Immature natural killer cell (primary cell): ENCODE measurements around the gene LY6G6C. TPM values are rescaled to one million over a fixed set of nuclear protein-coding genes. Genes with fewer than 3 reads are reported as not detected.

ENCODE experiments used
- DNase-seq, 3 donors: peaks; one replicate each; pipeline ENCODE4 v3.0.0; 2022; ENCODE audit warnings: mixed read lengths in 1 of 3
- H3K27ac Mint-ChIP-seq, 6 donors: one replicate each; pipeline ENCODE4 v1.8.0; 2020; ENCODE audit warnings: mixed read lengths in 6 of 6, mild to moderate bottlenecking in 5 of 6, inconsistent platforms in 4 of 6, moderate library complexity in 3 of 6
- H3K27me3 Mint-ChIP-seq, 3 donors: one replicate each; pipeline ENCODE4 v1.8.0; 2020 to 2021; ENCODE audit warnings: low read depth in 3 of 3, mild to moderate bottlenecking in 3 of 3, mixed read lengths in 3 of 3, moderate library complexity in 3 of 3, inconsistent platforms in 1 of 3
- H3K36me3 Mint-ChIP-seq, 3 donors: one replicate each; pipeline ENCODE4 v1.8.0; 2020; ENCODE audit warnings: mixed read lengths in 3 of 3, inconsistent platforms in 2 of 3, mild to moderate bottlenecking in 2 of 3
- H3K4me1 Mint-ChIP-seq, 2 donors: one replicate each; pipeline ENCODE4 v1.8.0; 2020; ENCODE audit warnings: inconsistent platforms in 2 of 2, mild to moderate bottlenecking in 2 of 2, mixed read lengths in 2 of 2, moderate library complexity in 1 of 2
- H3K4me3 Mint-ChIP-seq, 5 donors: one replicate each; pipeline ENCODE4 v1.8.0; 2020; ENCODE audit warnings: mild to moderate bottlenecking in 5 of 5, mixed read lengths in 5 of 5, inconsistent platforms in 3 of 5, moderate library complexity in 3 of 5
- H3K9me3 Mint-ChIP-seq, 6 donors: one replicate each; pipeline ENCODE4 v1.8.0; 2020; ENCODE audit warnings: mild to moderate bottlenecking in 6 of 6, mixed read lengths in 6 of 6, inconsistent platforms in 4 of 6, moderate library complexity in 3 of 6
- polyA plus RNA-seq, 3 donors: library from polyadenylated mRNA; unstranded; fragments of 300-500 nt; fragmentation: Illumina TruSeq; gene quantifications; one replicate each; pipeline ENCODE4 v1.2.3, GENCODE V29; 2021

The LY6G6C gene
- polyA plus RNA-seq, 3 donors from 2014 or later = not detected

DNA sequence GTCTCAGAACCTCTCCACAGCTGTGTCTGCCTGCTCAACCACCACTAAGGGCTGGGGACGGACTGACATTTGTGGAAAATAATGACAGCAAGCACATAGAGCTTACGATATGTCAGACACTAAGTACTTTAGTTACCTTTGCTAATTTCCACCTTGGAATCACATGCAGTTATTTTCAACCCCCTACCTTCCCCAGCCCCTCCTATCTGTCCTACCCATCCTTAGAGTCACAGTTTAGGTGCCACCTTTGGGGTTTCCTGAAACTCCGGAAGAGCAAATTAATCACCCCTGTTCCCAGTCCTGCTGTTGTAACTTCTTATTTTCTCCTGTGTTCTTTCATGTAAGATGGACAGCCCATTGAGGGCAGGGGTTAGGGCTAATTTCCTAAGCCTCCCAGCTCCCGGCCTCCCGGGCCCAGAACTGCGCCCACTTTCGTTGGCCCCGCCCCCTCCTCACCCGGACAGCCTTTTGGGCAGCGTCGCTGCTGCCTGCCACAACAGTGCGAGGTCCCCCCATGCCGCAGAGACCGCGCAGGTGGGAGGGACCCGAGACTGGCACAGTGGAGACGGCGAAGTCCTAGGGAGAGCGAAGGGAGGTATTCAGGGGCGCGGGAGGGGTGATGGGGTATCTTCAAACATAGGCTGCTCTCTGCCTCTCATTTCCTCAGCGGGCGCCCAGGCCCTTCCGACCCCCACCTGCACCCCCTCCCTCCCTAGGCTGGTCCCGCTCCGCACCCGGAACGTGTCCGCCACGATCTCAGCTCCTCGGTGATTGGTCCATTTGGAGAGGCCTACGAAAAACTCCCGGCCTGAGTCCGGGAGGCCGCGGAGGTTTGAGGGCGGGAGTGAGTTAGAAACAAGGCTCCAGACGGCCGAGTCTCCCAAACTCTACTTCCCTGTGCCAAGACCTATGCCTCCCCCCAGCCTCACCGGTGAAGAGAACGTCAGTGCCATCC, 6.4 kb upstream of the LY6G6C start:
- Mint-ChIP-seq H3K9me3 (no peaks in the 10 kb centered on the region), H3K4me3 (peak overlapping the region; percentile 97 to 99 (median 99)), H3K36me3 (peaks cover 4 to 37% (median 17%) of the 10 kb centered on the region in 3 donors), H3K4me1 (peaks cover 71 to 72% of the 10 kb centered on the region in 2 donors), H3K27ac (peak overlapping the region; percentile 74 to 86 (median 84)), H3K27me3 (peaks cover 0 to 6% (median 2%) of the 10 kb centered on the region in 3 donors)
- peak in 2 of 3 donors; percentile 19 to 29 for DNase-seq

DNA sequence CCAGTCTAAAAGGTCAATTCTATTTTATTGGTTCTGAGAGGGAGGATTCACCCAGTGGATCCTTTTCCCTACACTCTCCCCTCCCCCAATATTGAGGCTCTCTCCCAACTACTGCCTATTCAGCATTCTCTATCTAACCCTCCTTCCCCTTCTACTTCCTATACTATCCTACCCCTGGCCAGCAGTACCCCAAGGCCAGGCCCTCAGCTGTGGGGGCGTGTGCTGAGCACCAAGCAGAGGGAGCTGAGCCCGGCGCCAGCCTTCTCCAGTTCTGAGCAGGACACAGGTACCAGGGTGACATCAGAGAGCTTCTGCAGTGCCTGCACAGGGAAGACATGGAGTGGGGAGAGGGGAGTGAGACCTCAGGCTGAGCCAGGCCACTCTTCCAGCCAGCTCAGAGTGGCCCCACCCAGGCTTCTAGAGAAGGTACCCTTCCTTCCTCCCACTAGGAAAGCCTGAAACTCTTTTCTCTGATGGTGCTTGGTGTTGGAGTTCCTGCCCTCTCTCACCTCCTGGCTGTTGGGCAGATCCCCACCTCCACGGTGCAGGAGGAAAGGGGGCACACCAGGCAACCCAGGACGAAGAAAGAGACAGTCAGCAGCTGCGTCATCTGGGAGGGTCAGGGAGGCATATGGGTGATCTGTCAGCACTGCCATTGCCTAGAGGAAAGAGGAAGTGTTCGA, 5.6 kb upstream of the LY6G6C start:
- peak overlapping the region; percentile 74 to 86 (median 84) for H3K27ac Mint-ChIP-seq
- H3K4me3 Mint-ChIP-seq = peak overlapping the region; percentile 61 to 80 (median 71)
- H3K27me3 Mint-ChIP-seq = peaks cover 0 to 6% (median 2%) of the 10 kb centered on the region in 3 donors
- H3K9me3 Mint-ChIP-seq = no peaks in the 10 kb centered on the region
- peaks cover 3 to 35% (median 17%) of the 10 kb centered on the region in 3 donors for H3K36me3 Mint-ChIP-seq
- peaks cover 68 to 73% of the 10 kb centered on the region in 2 donors for H3K4me1 Mint-ChIP-seq
- DNase-seq = no peak

DNA sequence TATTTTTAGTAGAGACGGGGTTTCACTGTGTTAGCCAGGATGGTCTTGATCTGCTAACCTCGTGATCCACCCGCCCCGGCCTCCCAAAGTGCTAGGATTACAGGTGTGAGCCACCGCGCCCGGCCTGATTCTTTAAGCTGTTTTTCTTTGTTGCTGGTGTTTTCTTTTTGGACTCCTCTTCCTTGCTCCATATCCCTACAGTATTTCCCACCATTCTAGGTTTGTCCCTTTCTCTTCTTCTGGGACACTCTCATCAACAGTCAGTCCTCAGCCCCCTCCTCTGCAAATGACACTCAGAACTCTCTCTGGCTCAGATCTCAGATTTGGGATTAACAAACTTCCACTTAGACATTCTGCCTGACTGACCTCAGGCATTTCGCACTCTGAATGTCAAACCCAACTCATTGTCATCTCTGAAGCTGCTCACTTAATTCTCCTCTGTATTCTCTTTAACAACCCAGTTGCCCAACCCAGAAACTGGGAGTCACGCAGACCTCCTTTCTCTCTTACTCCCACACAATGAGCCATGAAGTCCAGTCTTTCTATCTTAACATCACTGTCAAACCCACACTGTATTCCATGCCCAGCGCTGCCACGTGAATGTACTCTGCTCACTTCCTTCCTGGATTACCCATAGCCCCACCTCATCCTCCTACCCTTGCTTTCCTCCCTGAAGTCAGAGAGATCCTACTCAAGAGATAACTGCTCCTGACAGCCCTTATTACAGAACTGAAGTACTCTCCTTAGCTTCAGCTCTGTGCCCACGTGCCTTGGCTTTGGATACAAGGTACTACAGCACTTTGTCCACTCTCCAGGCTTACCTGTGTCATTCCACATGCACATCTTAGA, 4.2 kb upstream of the LY6G6C start:
- H3K4me3 Mint-ChIP-seq = no peak overlapping the region
- H3K9me3 Mint-ChIP-seq = no peaks in the 10 kb centered on the region
- peaks cover 0 to 6% (median 2%) of the 10 kb centered on the region in 3 donors for H3K27me3 Mint-ChIP-seq
- H3K36me3 Mint-ChIP-seq = peaks cover 0 to 22% (median 10%) of the 10 kb centered on the region in 3 donors
- H3K27ac Mint-ChIP-seq = peak overlapping the region in 3 of 6 donors; percentile 4 to 66 (median 47)
- peaks cover 55 to 63% of the 10 kb centered on the region in 2 donors for H3K4me1 Mint-ChIP-seq
- DNase-seq = no peak

DNA sequence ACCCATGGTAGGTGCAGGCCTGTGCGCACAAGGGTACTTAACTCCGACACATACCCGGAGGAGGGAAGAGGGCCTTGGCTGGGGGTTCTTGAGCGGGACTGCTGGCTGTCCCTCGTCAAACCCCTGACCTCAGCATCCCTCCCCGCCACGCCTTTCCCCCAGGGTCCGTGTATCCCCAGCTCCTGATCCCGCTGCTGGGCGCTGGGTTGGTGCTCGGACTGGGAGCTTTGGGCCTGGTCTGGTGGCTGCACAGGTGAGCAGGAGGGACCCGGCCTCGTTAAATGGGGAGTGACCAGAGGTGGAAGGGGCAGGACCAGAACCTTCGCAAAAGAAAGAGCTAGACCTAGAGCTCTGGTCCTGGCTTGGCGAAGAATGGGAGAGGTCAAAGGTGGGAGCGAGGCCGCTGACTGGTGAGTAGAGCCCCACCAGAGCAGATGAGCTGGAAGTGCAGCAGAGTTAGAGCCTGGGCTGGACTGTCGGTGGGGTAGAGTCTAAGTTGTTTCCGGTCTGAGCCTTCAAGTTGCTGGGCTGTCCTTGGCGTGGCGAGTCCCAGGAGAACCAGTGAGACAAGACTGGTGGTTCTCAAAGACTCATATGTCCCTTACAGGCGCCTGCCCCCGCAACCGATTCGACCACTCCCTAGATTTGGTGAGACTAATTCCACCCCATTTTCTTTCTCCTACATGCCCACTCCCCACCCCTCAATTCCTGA, 2.6 kb upstream of the LY6G6C start:
- no peak for DNase-seq
- peaks cover 0 to 15% (median 10%) of the 10 kb centered on the region in 3 donors for H3K36me3 Mint-ChIP-seq
- H3K9me3 Mint-ChIP-seq = no peaks in the 10 kb centered on the region
- H3K4me1 Mint-ChIP-seq = peaks cover 42 to 49% of the 10 kb centered on the region in 2 donors
- peaks cover 0 to 4% (median 2%) of the 10 kb centered on the region in 3 donors for H3K27me3 Mint-ChIP-seq
- H3K4me3 Mint-ChIP-seq = peak overlapping the region in 2 of 5 donors; percentile 60 to 71
- peak overlapping the region in 1 of 6 donors; percentile 62 for H3K27ac Mint-ChIP-seq

DNA sequence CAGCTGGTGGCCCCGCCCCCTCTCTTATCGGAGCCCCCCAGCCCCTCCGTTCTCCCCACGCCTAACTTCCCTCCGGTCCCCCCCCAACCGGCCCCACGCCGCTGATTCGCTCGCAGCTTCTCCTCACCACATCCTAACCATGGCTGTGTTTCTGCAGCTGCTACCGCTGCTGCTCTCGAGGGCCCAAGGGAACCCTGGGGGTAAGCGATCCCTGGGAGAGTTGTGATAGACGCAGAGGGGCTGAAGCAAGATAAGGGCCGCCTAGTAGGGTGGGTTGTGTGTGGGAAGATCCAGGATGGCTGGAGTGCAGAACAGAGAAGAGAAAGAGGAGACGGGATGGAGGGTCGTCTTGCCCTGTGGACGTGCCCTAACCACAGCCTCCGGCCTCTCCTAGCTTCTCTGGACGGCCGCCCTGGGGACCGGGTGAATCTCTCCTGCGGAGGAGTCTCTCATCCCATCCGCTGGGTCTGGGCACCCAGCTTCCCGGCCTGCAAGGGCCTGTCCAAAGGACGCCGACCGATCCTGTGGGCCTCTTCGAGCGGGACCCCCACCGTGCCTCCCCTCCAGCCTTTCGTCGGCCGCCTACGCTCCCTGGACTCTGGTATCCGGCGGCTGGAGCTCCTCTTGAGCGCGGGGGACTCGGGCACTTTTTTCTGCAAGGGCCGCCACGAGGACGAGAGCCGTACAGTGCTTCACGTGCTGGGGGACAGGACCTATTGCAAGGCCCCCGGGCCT, 1.9 kb upstream of the LY6G6C start, which contains the start of gene MPIG6B:
Gene MPIG6B (plus strand): TSS at position 129 of the 735 bp plus-strand sequence. CDS start 11 bp downstream, at position 140.
- peak within 1 kb of the TSS in 4 of 5 donors; percentile 63 to 76 (median 70) for H3K4me3 Mint-ChIP-seq
- H3K9me3 Mint-ChIP-seq = no peaks in the 10 kb centered on the region
- H3K36me3 Mint-ChIP-seq = peaks cover 0 to 15% (median 10%) of the 10 kb centered on the region in 3 donors
- H3K27me3 Mint-ChIP-seq = peaks cover 2 to 4% (median 4%) of the 10 kb centered on the region in 3 donors
- peaks cover 34 to 42% of the 10 kb centered on the region in 2 donors for H3K4me1 Mint-ChIP-seq
- DNase-seq = peak in 1 of 3 donors; percentile 18
- peak within 1 kb of the TSS in 5 of 6 donors; percentile 62 to 84 (median 65) for H3K27ac Mint-ChIP-seq

DNA sequence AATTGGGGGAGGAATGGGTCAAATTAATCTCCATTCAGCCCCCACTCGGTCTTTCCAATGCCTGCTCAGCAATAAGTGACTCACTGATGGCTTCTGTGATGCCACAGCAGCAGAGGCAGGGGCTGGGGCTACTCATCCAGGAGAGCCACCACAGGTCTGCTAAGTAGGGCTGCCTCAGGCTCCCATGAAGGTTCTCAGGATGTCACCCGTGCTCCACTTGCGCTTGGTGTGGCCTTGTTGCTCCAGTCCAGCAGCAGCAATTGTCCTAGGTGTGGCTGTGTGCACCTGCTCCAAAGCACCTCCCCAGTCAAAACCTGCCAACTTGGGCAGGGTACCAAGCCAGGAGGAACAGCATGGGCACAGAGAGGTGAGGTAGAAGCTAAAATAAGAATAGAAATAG, 627 bp upstream of the LY6G6C start:
- no peaks in the 10 kb centered on the region for H3K9me3 Mint-ChIP-seq
- no peak for DNase-seq
- peaks cover 25 to 30% of the 10 kb centered on the region in 2 donors for H3K4me1 Mint-ChIP-seq
- peaks cover 0 to 15% (median 10%) of the 10 kb centered on the region in 3 donors for H3K36me3 Mint-ChIP-seq
- no peak overlapping the region for H3K4me3 Mint-ChIP-seq
- H3K27ac Mint-ChIP-seq = no peak overlapping the region
- peaks cover 2 to 4% (median 3%) of the 10 kb centered on the region in 3 donors for H3K27me3 Mint-ChIP-seq

DNA sequence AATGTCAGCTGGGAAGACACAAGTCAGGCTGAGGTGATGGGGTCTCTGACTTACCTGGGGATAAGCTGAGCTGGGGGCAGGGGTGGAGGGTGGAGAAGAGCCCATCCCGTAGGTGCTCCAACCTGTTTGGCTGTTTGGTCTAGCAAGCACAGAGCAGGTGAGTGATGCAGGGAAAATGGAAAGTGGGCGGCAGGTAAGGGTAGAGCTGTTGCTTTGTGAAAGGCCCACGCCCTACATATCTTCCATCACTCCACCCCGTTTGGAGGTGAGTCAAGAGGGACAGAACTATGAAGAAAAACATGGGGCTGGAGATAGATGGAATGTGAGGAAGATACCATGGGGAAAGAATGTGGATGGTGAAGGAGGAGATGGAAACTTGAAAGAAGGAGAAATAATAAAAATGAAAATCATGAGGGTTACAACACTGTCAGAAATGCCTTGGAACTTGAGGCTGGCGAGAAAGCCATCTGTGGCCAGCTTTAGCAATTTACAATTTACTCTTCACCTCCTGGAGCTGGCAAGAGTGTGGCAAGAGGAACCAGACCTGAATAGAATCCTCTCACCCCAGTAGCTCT, 1.3 kb downstream of the LY6G6C start:
- Mint-ChIP-seq H3K4me1 (peaks cover 11 to 14% of the 10 kb centered on the region in 2 donors), H3K4me3 (no peak overlapping the region), H3K36me3 (no peaks in the 10 kb centered on the region), H3K27me3 (peaks cover 3 to 4% (median 3%) of the 10 kb centered on the region in 3 donors), H3K9me3 (no peaks in the 10 kb centered on the region), H3K27ac (peak overlapping the region in 3 of 6 donors; percentile 2 to 86 (median 81))
- no peak for DNase-seq

DNA sequence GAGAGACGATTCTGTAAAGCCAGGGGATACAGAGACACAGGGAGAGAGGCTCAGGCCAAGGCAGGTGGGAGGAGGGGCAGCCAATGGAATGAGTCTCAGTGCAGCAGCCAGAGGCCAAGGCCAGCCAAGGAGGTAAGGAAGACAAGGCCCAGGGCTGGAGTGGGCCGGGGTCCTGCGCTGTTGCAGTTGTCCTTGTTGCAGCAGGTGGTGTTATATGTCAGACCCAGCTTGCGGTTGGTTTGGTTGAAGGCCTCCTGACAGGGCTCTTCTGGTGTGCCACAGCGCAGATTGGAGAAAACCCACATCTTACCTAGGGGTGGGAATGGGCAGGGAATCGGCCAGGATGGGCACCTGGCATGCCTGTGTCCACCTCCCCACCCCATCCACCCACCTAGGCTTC, 2.5 kb downstream of the LY6G6C start:
- Mint-ChIP-seq H3K4me1 (peaks cover 8 to 10% of the 10 kb centered on the region in 2 donors), H3K27ac (no peak overlapping the region)

DNA sequence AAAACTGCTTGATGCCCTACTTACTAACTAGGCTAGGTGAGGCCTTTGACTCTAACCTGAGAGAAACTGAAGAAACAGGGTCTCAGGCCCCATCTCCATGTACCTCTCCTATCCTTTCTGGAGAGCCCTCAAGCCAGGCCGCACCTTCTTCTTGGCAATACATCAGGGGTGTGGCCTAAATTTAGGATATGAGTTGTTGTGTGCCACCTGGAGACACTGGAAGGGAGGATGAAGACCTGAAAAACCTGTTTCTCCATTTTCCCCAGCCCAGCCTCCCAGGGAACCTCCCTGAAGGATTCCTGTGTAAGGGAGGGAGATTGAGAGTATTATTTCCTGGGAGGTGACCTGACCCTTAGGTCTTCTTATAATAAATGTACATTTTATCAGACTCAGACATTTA, 3.3 kb downstream of the LY6G6C start:
- DNase-seq = no peak
- Mint-ChIP-seq H3K27me3 (peaks cover 2 to 3% (median 3%) of the 10 kb centered on the region in 3 donors), H3K36me3 (no peaks in the 10 kb centered on the region), H3K9me3 (no peaks in the 10 kb centered on the region), H3K4me1 (peaks cover 3 to 5% of the 10 kb centered on the region in 2 donors), H3K27ac (peak overlapping the region in 1 of 6 donors; percentile 40), H3K4me3 (no peak overlapping the region)

More for the DNA sequence above, 2.5 kb downstream of the LY6G6C start:
- DNase-seq = no peak
- H3K27me3 Mint-ChIP-seq = peaks cover 2 to 3% (median 3%) of the 10 kb centered on the region in 3 donors
- no peak overlapping the region for H3K4me3 Mint-ChIP-seq
- H3K9me3 Mint-ChIP-seq = no peaks in the 10 kb centered on the region
- H3K36me3 Mint-ChIP-seq = no peaks in the 10 kb centered on the region

DNA sequence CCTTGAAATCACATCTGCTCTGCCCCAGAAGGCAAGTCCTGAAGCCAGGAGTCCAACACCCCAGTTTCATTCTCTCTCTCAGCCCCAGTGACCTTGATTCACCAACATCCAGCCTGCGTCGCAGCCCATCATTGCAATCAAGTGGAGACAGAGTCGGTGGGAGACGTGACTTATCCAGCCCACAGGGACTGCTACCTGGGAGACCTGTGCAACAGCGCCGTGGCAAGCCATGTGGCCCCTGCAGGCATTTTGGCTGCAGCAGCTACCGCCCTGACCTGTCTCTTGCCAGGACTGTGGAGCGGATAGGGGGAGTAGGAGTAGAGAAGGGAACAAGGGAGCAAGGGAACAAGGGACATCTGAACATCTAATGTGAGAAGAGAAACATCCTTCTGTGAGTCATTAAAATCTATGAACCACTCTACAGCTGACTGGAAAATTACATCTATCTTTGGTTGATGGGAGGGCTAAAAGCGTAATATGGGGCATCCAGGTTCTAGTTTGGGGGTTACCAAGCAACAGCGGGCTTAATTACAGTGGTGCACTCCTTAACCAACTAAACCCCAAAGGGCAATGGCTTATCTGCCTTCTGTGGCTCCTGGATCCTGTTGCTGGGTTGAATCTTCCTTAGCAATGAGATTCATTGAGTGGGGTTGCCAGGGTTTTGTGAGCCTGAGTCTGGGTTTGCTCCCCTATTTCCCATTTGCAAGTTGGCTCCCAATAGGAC, 3.9 kb downstream of the LY6G6C start:
- peaks cover 2 to 3% (median 3%) of the 10 kb centered on the region in 3 donors for H3K27me3 Mint-ChIP-seq
- DNase-seq = no peak
- peaks cover 0 to 4% of the 10 kb centered on the region in 2 donors for H3K4me1 Mint-ChIP-seq
- H3K9me3 Mint-ChIP-seq = no peaks in the 10 kb centered on the region
- no peaks in the 10 kb centered on the region for H3K36me3 Mint-ChIP-seq
- H3K27ac Mint-ChIP-seq = no peak overlapping the region
- no peak overlapping the region for H3K4me3 Mint-ChIP-seq
